ENCODE results near the gene SCTR.

SCTR gene

GRCh38 chr2:119487434-119488244 is 36.6 kb downstream of the SCTR start:
- no peak for DNase-seq (ENCODE audit: low spot score)

GRCh38 chr2:119486886-119487285 is 37.4 kb downstream of the SCTR start:
- no peak for DNase-seq (ENCODE audit: low spot score)

- DNase-seq (ENCODE audit: low spot score) = no peak
Observed at GRCh38 chr2:119486196-119486827, 38.0 kb downstream of the SCTR start.

- no peak for DNase-seq (ENCODE audit: low spot score)
Observed at GRCh38 chr2:119485336-119486110, 38.8 kb downstream of the SCTR start.

GRCh38 chr2:119484834-119485233 is 39.4 kb downstream of the SCTR start:
- no peak for DNase-seq (ENCODE audit: low spot score)

- DNase-seq (ENCODE audit: low spot score) = no peak
Observed at GRCh38 chr2:119483896-119484718, 40.2 kb downstream of the SCTR start.

- DNase-seq (ENCODE audit: low spot score) = no peak
Observed at GRCh38 chr2:119483395-119483753, 40.9 kb downstream of the SCTR start.

GRCh38 chr2:119482481-119483394 is 41.5 kb downstream of the SCTR start:
- no peak for DNase-seq (ENCODE audit: low spot score)

- no peak for DNase-seq (ENCODE audit: low spot score)
Observed at GRCh38 chr2:119481501-119482455, 42.5 kb downstream of the SCTR start.

GRCh38 chr2:119480718-119481142 is 43.6 kb downstream of the SCTR start:
- DNase-seq (ENCODE audit: low spot score) = no peak

- no peak for DNase-seq (ENCODE audit: low spot score)
Observed at GRCh38 chr2:119480184-119480583, 44.1 kb downstream of the SCTR start.

- no peak for DNase-seq (ENCODE audit: low spot score)
Observed at GRCh38 chr2:119478978-119479295, 45.3 kb downstream of the SCTR start.

- DNase-seq (ENCODE audit: low spot score) = no peak
Observed at GRCh38 chr2:119478188-119478977, 45.9 kb downstream of the SCTR start.

- no peak for DNase-seq (ENCODE audit: low spot score)
Observed at GRCh38 chr2:119477113-119477505, 47.2 kb downstream of the SCTR start.

GRCh38 chr2:119476301-119477112 is 47.8 kb downstream of the SCTR start:
- peak; percentile 14 for DNase-seq (ENCODE audit: low spot score)

GRCh38 chr2:119475857-119476244 is 48.4 kb downstream of the SCTR start:
- no peak for DNase-seq (ENCODE audit: low spot score)

- no peak for DNase-seq (ENCODE audit: low spot score)
Observed at GRCh38 chr2:119475225-119475856, 48.9 kb downstream of the SCTR start.
